Stimulated activated CD8-positive, alpha-beta memory T cell treated with anti-CD3 and anti-CD28 coated beads, Interleukin-7, amount 100 ng/mL, for 4 hours (primary cell): ENCODE measurements around the gene DNAL1.

ENCODE experiments used
- DNase-seq, 2 donors: peaks; one replicate each; pipeline ENCODE4 v3.0.0-alpha.2; 2020; ENCODE audit warnings: low read depth in 2 of 2

DNAL1 gene

DNA sequence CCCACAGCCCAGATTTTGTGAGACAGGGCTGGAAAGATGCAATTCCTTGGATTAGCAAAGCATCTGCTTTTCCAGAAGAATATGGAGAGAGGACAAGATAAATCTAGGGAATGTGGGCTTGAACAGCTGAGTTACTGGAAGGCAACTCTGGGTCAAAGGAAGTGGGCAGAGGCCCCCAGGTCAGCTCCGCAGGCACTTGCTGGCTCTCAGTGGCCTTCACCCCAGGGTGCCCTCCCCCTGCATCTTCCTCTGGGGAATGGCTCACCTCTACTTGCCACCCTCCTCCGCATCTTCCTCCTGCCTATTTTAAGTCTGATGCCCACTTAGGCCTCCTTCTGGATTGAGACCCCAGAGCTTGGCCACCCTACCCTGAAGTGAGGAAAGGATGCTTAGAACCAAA, 79.9 kb downstream of the DNAL1 start:
- DNase-seq, result no peak

- DNase-seq, result no peak
Measured at GRCh38 chr14:73725116-73726024, 80.6 kb downstream of the DNAL1 start.

DNA sequence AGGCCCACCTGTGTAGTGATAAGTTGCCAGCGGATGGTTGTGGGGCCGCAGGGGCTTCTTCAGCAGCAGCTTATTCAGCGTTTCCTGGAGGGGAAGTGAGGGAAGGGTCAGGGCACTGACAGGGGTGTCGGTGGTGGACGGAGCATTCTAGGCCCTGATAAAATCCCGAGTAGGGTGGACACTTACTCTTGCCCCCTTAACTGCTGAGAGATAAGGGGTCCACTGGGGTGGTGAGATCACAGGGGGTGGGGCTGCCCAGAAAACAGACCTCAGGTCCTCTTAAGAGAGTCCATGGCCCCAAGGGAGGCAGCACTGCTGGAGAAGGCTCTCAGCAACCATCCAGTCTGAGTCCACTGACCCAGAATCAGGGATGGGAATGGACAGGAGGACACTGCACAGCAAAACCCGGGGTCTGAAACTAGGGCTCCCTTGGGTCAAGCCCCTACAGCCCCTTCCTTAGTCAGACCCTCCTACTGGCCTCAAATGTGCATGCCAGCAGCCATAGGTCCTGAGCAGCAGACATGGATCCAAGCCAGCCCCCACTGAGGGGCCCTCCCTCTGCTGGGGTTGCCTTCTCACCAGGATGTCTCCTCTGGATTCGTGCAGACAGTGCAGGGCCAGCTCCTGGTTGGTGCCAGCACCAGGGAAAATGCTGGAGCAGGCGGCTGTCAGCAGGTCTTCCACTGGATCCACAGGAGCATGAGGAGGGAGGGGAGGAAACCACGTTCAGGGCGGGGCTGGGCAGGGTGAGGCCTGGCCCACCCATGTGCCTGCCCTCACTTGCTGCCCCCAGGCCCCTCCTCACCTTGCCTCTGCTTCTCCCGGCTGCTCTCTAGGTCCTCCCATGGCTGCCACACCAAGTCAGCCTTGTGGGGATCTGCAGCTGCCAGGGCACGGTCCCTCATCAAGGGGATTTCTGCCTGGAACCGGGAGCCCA, 81.5 kb downstream of the DNAL1 start:
- no peak for DNase-seq

- no peak for DNase-seq
Measured at GRCh38 chr14:73727166-73727565, 82.4 kb downstream of the DNAL1 start.

DNA sequence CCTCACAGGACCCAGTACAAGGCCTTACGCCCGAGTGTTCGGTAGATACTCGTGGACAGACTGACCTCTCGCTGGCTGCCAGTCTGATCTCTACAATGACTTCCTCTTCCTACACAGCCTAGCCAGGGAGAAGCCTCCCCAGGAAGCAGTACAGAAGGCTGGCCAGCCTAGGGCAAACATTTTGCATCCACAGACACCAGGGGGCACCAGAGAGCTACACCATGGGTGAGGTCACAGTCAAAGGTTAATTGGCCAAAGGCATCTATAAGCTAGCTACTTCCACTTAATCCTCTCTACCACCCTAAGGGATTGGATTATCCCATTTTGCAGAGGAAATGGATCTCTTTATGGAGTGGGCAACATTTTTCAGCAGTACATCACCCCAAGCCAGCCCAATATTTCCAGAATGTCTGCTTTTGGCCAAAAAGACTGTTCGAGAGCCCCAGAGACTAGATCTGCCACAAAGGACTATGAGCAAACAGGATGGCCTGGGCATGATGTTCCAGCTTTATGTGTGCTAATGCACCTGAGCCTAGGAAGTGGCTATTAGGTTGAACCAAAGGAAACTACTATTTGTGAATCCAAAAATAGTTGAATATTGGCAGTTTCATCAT, 84.0 kb downstream of the DNAL1 start:
- peak; percentile 65 to 79 for DNase-seq

DNA sequence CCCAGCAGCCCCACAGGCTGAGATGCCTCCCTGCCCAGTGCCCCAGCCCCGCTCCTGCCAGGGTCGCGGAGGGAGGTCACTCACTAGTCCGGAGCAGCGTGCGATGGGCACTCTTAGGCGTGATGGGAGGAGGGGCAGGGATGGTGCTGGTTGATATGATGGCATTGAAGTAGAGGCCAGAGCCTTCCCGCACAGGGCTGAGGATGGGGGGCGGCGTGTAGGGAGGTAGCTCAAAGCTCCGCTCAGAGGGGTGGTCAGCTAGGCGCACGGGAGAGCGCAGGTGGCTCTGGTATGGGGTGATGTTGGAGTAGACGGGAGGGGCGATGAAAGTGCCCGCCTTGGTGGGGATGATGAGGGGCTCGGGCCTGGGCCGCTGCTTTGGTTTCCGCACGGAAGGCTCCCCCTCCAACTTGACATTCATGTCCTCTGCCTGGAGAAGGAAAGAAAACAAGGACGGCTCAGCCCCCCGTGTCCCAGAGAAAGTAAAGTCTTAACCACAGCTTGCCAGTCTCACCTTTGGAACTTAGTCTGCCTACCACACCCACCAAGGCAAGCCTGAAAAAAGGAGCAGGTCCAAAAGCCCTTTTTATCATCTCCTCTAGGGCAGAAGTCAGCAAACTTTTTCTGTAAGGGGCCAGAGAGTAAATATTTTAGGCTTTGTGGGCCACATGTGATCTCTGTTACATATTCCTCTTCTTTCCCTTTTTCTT, 84.9 kb downstream of the DNAL1 start:
- DNase-seq, result no peak

- no peak for DNase-seq
Measured at GRCh38 chr14:73731111-73731510, 86.3 kb downstream of the DNAL1 start.

DNA sequence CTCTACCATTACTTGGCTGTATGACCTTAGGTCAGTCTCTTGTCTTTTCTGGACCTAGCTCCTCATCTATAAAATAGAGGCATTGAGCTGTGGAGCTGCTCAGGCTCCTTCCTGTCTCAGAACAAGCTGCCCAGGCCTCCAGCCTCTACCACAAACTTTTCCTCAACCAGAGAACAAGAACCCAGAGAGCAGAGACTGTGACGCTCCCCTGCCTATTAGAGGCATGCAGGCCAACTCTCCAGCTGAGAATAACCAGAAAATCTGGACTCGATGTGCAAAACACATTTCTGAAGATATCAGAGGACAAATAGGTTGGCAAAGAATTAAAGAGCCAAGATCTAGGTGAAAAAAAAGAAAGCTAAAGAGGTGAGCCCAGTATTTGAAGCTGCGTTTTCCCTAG, 87.2 kb downstream of the DNAL1 start:
- DNase-seq, result no peak

DNA sequence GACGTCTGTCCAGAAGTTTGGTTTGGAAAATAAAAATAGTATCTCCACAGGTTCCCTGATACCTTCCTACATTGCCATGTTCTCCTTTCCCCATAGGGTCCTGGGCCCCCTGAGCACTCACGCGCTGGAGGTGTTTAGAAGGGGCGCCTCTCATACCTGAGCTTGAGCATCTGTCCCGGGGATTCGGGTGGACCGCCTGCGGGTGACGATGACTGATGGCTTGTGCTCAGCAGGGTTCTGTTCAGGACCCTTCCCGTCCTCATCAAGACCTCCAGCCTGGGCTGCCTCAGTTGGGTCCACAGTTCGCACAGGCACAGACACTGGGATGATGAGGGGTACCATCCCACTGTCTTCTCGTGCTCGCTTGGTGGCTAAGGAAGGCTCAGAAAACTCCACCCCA, 92.1 kb downstream of the DNAL1 start:
- no peak for DNase-seq

- no peak for DNase-seq
Measured at GRCh38 chr14:73738518-73739173, 93.9 kb downstream of the DNAL1 start.

DNA sequence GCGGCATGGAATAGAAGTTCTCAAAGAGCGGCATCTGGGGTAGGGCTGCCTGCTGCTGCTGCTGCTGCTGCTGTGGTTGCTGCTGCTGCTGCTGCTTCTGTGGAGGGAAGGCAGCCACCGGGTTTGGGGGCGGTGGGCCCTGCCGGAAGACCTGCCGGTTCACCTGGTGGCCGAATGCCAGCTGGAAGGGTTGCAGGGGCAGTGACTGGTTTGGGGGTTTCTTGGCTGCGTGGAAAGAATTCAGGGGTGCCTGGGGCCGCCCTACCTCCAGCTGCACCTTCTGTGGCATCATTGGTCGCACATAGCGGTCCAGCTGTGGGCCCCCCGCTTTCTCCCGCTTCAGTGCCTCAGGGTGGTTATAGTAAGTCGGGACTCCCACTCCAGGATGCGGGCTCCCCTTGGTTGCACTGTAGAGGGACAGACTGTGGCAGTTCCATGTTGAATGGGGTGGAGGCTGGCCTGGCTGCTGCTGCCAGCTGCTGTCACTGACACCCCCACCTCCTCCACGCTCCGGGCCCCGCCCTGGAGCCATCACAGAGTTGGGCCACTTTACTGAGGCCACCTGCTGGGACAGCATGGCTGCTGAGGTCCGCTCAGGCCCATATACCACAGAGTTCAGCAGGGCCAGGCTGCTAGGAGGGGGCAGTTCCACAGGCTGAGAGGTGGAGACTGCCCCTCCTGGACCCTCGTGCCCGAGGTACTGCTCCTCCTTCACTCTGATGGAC, 94.5 kb downstream of the DNAL1 start:
- DNase-seq, result no peak

GRCh38 chr14:73739899-73740617, 95.3 kb downstream of the DNAL1 start:
- no peak for DNase-seq

DNA sequence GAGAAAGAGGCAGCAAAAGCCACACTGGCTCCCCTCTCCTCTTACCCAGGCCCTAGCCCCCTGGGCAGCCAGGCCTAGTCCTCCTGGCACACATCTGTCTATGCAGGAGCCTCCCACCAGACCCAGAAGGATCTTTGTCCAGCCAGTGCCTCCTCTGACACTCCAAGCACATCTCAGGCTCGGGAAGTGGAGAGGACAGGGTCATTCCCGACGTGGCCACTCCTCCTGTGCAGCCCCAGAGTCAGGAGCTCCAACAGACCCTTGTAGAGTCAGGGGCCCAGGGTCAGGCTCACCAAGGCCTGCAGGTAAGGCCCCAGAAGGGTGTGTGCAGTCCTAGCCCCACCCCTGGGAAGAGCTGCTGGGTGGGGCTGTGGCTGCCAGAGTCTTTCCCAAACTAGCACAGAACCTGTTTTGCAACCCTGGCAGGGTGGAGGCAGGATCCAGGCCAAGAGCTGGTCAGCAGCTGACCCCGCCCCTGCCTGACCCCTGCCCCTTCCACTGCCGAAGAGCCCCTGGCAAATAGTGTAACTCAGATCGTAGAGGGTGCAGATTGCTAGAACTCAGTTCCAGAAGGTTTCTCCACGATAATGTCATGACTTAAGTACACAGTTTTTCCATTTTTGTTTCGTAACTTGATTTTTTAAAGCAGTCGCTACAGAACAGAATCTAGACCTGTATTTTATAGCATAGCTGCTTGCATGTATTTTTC, 96.0 kb downstream of the DNAL1 start:
- DNase-seq, result no peak

DNA sequence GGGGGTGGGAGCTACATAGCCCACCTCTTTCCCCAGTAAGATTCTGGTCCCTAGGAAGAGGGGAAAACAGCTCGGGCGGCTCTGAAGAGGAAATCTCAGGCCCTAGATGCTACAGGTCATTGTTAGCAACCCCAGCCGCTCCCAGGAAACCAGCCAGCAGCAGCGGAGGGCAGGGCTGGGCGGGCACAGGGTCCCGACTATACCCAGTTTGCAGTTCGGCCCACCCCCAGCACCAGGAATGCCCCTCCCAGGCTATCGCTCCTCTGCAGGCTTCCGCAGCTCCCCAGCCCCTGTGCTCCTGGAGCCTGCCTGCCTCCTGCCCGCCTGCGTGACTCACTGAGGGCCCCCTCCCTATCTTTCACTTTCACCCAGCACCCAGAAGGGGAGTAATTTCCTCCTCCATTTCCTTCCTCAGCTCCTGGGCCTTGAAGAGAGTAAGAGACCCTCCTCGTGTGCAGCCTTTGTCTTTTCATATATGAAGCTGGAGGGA, 96.6 kb downstream of the DNAL1 start:
- peak; percentile 52 to 59 for DNase-seq

DNA sequence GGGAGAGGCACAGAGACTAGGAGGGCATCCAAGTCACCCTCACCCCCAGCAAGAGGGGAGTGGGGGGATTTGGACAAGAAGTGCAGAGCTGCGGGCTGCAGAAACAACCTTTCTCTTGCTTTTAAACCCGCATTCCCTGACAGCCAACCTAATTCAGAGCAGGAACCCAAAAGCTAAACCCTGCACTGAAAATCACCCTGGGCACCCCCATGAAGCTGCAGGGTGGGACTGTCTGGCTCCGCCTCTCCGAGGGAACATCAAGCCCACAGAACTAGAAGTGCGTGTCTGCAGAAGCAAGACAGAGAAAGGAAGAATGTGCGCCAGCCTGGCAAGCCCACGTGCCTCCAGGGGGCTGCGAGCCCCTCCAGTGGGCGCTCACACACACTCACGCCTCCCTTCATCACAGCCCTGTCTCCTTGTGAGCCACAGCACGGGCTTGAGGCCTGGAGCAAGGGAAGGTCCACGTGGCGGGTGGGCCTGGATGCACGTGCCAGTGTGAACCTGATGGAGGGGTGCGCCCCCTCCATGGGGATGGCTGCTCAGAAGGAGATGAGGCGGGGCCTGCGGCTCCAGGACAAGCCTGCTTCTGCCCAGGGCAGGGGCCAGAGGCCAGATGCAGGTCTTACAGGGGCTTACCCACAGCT, 97.2 kb downstream of the DNAL1 start:
- no peak for DNase-seq

- DNase-seq, result no peak
Measured at GRCh38 chr14:73742520-73743238, 97.9 kb downstream of the DNAL1 start.

- DNase-seq, result peak; percentile 33 to 39
Measured at GRCh38 chr14:73743431-73743931, 98.7 kb downstream of the DNAL1 start.
